Osteoblast (primary cell): ENCODE results near the gene INMT. TPM values are rescaled to one million over a fixed set of nuclear protein-coding genes. Genes with fewer than 3 reads are reported as not detected.

Source experiments
- DNase-seq: peaks from one replicate; pipeline ENCODE4 v3.0.0; 2011; ENCODE audit warnings: low spot score, mixed read lengths; ENCODE audit not compliant: insufficient read length; ENCODE audit errors: missing footprints
- H2AFZ ChIP-seq: 2 replicates; pipeline ENCODE4 v1.6.0; 2011; ENCODE audit warnings: mild to moderate bottlenecking, low read length
- H3K27ac ChIP-seq: 2 replicates; pipeline ENCODE4 v1.5.1; 2011; ENCODE audit warnings: mild to moderate bottlenecking, low read depth, low read length, moderate library complexity
- H3K27me3 ChIP-seq: 2 replicates; pipeline ENCODE4 v1.6.0; 2012; ENCODE audit warnings: mild to moderate bottlenecking, control low read depth, inconsistent platforms, low read length, moderate library complexity; ENCODE audit not compliant: insufficient read depth
- H3K36me3 ChIP-seq: 2 replicates; pipeline ENCODE4 v1.5.1; 2011; ENCODE audit warnings: mild to moderate bottlenecking, low read length, control low read depth, moderate library complexity; ENCODE audit not compliant: insufficient read depth
- H3K4me1 ChIP-seq: 2 replicates; pipeline ENCODE4 v1.5.1; 2011; ENCODE audit warnings: mild to moderate bottlenecking, low read length, control low read depth, moderate library complexity; ENCODE audit not compliant: insufficient read depth
- H3K4me2 ChIP-seq: 2 replicates; pipeline ENCODE4 v1.6.0; 2011; ENCODE audit warnings: mild to moderate bottlenecking, low read length; ENCODE audit not compliant: insufficient read depth
- H3K4me3 ChIP-seq: fragments of 200-600 bp; sonication (generic); 3 replicates; pipeline ENCODE4 v1.5.1; 2012; ENCODE audit warnings: mild to moderate bottlenecking, low read length, inconsistent platforms; ENCODE audit not compliant: insufficient read depth
- H3K79me2 ChIP-seq: 2 replicates; pipeline ENCODE4 v1.6.0; 2012; ENCODE audit warnings: mild to moderate bottlenecking, low read length, control low read depth, inconsistent platforms; ENCODE audit not compliant: insufficient read depth
- H3K9me3 ChIP-seq: 2 replicates; pipeline ENCODE4 v1.5.1; 2011; ENCODE audit warnings: low read depth, low read length, control low read depth
- H4K20me1 ChIP-seq: 2 replicates; pipeline ENCODE4 v1.6.0; 2012; ENCODE audit warnings: mild to moderate bottlenecking, low read length, control low read depth; ENCODE audit not compliant: insufficient read depth
- CTCF ChIP-seq: IDR thresholded peaks from 2 replicates; pipeline ENCODE4 v1.5.1; 2011; ENCODE audit warnings: mild to moderate bottlenecking, low read depth, low read length, moderate library complexity; ENCODE audit errors: extremely low read depth
- total RNA-seq: library from RNA; depleted of rRNA; stranded (reverse); fragments of >200 nt; gene quantifications from 2 replicates; pipeline ENCODE4 v1.2.3, GENCODE V29; 2012

The INMT gene
- total RNA-seq, 1 donor: 0.72 TPM

- H3K27ac ChIP-seq: no peak overlapping the region
- no peak overlapping the region for H2AFZ ChIP-seq
- no peak overlapping the region for H3K4me3 ChIP-seq
- no peak overlapping the region for H3K4me2 ChIP-seq
- H3K36me3 ChIP-seq: peaks cover 10% of the 10 kb centered on the region
- TF ChIP-seq CTCF: no peak
- peaks cover 8% of the 10 kb centered on the region for H4K20me1 ChIP-seq
- no peaks in the 10 kb centered on the region for H3K9me3 ChIP-seq
- peaks cover 18% of the 10 kb centered on the region for H3K4me1 ChIP-seq
- no peak for DNase-seq
- H3K27me3 ChIP-seq: no peaks in the 10 kb centered on the region
- H3K79me2 ChIP-seq: peaks cover 5% of the 10 kb centered on the region
Measured at GRCh38 chr7:30775992-30776391, 24.1 kb downstream of the INMT start.

GRCh38 chr7:30776971-30777370 lies 25.0 kb downstream of the INMT start:
- peaks cover 8% of the 10 kb centered on the region for H4K20me1 ChIP-seq
- no peak overlapping the region for H3K4me3 ChIP-seq
- peaks cover 5% of the 10 kb centered on the region for H3K79me2 ChIP-seq
- peaks cover 16% of the 10 kb centered on the region for H3K4me1 ChIP-seq
- no peak overlapping the region for H2AFZ ChIP-seq
- no peaks in the 10 kb centered on the region for H3K27me3 ChIP-seq
- no peak overlapping the region for H3K27ac ChIP-seq
- no peak overlapping the region for H3K4me2 ChIP-seq
- H3K36me3 ChIP-seq: peaks cover 12% of the 10 kb centered on the region
- no peaks in the 10 kb centered on the region for H3K9me3 ChIP-seq
- no peak for TF ChIP-seq CTCF
- DNase-seq: no peak

- Histone ChIP-seq H3K9me3 (no peaks in the 10 kb centered on the region), H3K4me1 (peaks cover 11% of the 10 kb centered on the region), H3K27ac (peak overlapping the region; percentile 7), H2AFZ (peak overlapping the region; percentile 91), H3K4me2 (peak overlapping the region; percentile 55), H3K27me3 (no peaks in the 10 kb centered on the region), H3K4me3 (peak overlapping the region; percentile 51), H3K79me2 (no peaks in the 10 kb centered on the region), H4K20me1 (peaks cover 8% of the 10 kb centered on the region), H3K36me3 (peaks cover 20% of the 10 kb centered on the region)
- no peak for TF ChIP-seq CTCF
- peak; percentile 83 for DNase-seq
Measured at GRCh38 chr7:30778255-30779025, 26.5 kb downstream of the INMT start.

- no peak for TF ChIP-seq CTCF
- Histone ChIP-seq H3K27ac (no peak overlapping the region), H3K4me1 (peaks cover 11% of the 10 kb centered on the region), H4K20me1 (peaks cover 8% of the 10 kb centered on the region), H3K9me3 (no peaks in the 10 kb centered on the region), H3K79me2 (no peaks in the 10 kb centered on the region), H3K4me2 (no peak overlapping the region), H3K27me3 (no peaks in the 10 kb centered on the region), H2AFZ (no peak overlapping the region), H3K4me3 (no peak overlapping the region), H3K36me3 (peaks cover 20% of the 10 kb centered on the region)
- DNase-seq: no peak
Measured at GRCh38 chr7:30779574-30779973, 27.6 kb downstream of the INMT start.
